CMK (cell line): ENCODE results near the gene NCOA1.
A peak's percentile ranks its signal among the peaks of the same experiment; 100 is the strongest.
"Not testable (repeated sequence)": the region's sequence is repeated elsewhere in the genome, so short reads cannot be mapped to it uniquely, and the experiment has no call there.

ENCODE experiments used
- DNase-seq: peaks from one replicate; pipeline ENCODE4 v3.0.0-alpha.2; 2010; ENCODE audit warnings: low read depth

Gene NCOA1

GRCh38 chr2:24579053-24579803, 88.2 kb downstream of the NCOA1 start:
- no peak for DNase-seq

DNA sequence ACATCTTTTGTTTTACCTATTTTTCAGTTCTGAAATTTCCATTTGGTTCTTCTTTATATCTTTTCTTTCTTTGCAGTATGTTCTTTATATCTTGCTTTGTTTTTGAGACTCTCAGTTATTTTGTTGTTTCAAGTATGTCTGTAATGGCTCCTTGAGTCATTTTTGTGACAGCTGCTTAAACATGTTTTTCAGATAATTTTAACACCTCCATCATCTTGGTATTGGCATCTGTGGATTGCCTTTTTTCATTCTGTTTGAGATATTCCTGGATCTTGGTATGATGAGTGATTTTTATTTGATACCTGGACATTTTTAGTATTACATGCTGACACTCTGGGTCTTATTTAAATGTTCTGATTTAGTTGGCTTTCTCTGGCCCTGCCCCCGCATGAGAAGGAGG, 89.5 kb downstream of the NCOA1 start:
- no peak for DNase-seq

GRCh38 chr2:24581971-24582370, 90.9 kb downstream of the NCOA1 start:
- not testable (repeated sequence) for DNase-seq

GRCh38 chr2:24586955-24587354, 95.9 kb downstream of the NCOA1 start:
- no peak for DNase-seq

DNA sequence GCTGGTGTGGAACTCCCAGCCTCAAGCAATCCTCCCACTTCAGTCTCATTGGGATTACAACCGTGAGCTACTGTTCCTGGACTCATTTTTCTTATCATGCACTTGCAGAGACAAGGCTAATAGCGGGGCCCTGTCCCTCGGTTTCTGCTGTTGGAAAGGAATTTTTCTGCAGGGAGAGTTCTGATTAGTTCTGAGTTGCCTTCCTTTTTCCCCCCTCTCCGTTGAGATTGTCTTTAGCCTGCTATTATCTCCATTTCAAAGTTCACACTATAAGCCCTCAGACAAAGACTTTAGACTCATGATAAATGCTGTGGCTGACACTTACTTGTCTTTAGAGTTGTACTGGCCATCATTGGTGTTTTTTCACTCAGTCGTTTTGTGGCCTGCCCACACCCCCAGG, 97.2 kb downstream of the NCOA1 start:
- DNase-seq: no peak

DNA sequence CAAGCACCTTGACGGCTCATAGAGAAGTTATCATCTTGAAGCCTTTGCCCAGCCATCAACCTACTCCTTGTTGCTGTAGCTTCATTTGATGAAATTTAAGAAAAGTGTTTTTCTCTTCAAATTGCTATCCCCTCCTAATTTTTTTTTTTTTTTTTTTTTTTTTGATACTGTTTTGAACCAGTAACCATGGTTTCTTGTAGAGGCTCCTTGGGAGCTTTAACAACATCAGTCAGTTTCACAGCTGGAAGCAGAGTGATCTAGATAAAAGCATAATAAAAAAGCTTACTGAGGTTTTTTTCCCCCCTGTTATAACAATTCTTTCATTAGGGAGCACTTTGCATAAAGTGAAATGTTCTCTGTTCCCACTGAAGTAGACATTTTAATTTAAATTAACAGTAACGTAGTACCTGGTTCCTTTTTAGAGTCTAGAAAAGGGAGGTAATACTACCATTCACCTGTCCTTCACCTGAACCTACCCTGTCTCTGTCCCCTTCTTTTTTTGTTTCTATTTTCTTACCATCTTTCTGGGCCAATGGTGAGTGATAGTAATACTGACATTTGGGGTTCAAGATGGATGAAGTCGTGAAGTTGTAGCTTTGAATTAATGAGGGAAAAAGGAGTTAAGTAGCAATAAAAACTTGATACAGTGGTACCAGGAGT, 101.5 kb downstream of the NCOA1 start:
- DNase-seq: no peak

DNA sequence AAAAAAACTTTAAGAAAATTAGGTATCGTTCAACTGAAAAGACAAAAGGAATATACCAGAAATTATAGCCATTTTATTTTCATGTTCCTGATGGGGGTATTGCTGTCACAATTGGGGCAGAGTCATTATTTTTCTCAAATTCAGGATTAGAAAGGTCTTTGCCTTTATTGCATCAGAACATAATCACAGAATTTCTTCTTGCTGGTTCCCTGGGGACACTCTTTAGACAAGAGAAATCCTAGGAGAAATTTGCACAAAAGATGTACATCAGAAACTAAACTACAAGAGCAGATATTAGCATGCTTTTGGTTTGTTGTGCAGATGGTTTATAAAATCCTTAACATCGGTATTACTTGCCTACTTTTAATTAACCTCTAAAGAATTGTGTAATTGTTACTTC, 103.2 kb downstream of the NCOA1 start:
- DNase-seq: no peak

DNA sequence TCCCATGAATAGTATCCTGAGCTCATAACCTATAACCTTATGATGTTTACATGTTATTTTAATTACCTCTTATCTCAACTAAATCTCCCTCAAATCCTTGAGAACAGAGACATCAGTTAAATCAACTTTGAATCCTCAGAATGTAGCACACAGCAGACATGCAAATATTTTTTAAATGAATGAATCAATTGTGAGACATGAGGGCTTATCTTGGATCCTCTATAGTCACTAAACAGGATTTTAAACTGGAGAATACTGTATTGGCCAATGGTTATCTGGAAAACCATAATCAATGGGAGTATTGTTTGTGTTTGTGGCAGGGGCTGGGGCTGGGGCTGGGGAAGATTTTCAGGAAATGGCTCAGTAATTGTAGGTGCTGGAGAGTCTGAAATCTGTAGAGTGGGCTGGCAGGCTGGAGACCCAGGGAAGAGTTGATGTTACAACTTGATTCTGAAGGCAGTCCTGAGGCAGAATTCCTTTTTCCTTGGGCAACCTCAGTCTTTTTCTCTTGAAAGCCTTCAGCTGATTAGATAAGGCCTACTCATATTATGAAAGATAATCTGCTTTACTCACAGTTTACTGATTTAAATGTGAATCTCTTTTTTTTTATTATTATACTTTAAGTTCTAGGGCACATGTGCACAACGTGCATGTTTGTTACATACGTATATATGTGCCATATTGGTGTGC, 106.3 kb downstream of the NCOA1 start:
- no peak for DNase-seq

GRCh38 chr2:24600140-24600539, 109.1 kb downstream of the NCOA1 start:
- DNase-seq: not testable (repeated sequence)

DNA sequence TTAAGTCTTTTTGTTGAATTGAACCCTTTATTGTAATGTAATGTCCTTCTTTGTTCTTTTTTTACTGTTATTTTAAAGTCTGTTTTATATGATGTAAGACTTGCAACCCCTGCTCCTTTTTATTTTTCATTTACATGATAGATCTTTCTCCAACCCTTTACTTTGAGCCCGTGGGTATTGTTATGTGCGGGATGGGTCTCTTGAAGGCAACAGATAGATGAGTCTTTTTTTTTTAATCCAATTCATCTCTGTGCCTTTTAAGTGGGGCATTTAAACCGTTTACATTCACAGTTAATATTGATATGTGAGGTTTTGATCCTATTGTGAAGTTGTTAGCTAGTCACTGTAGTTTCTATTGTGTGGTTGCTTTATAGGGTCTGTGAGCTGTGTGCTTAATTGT, 120.6 kb downstream of the NCOA1 start:
- DNase-seq: no peak

DNA sequence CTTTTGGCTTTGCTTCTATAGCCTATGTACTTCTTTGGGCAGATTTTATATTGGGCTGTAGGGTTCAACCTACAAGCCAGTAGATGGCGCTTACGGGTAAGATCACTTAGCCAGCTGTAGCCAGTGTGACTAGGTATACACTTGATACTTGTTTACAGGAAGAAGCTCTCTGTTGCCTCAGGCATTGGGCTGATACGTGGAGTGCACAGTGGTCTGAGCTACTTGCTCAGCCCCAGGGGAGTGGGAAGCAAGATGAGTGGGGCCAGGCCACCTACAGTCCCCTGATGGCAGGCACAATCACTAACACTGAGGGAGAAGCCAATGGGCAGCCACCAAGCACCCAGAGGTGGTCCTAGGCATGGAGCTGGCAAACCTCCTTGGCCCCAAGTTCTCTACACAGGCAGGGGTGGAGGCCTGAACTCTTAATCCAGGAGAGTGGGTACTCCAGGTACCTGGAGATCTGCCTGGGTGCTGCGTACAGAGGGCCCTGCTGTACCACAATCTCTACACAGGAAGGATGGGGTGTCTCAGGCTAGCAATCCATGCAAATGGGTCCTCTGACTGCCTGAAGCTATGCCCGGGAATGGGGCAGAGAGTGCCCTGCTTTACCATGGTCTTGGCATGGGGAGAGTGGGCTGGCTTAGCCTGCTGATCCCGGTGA, 122.2 kb downstream of the NCOA1 start:
- peak; percentile 12 for DNase-seq

GRCh38 chr2:24616616-24617015, 125.6 kb downstream of the NCOA1 start:
- no peak for DNase-seq

DNA sequence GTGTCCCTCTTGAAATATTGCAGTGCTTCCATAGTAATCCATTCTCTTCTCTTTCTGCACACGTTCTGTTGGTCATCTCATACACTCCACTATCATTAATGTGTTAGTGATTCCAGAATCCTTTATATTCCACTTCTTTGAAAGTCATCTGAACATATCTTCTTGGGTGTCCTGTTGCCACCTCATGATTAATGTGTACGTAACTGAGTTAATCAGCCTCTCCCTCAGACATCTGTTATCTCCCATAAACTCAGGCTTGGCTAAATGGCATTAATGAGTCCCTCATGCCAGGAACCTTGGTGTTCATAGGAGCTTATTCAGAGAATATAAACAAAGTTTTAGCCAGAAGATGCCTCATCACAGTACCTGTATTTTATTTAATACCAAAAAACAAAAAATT, 126.4 kb downstream of the NCOA1 start:
- DNase-seq: no peak

GRCh38 chr2:24618144-24618543, 127.1 kb downstream of the NCOA1 start:
- no peak for DNase-seq

GRCh38 chr2:24618680-24619079, 127.6 kb downstream of the NCOA1 start:
- DNase-seq: no peak

DNA sequence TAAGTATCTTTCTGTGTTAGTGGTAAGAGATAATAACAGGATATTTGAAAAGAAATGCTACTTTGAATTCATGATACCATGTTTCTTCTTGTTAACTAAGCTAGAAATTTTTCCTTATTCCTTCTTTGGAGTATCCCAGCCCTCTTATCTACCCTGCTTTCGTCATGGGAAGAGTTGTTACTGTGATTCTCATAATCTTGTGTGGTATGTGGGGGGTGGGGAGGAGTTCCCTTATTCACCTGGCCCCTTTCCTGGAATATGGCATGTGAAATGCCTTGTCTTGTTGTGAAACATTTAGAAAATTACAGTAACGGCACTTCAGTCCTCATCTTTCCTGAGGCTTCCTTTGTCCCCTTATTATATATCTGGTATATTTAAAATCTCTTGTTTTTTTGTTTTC, 129.9 kb downstream of the NCOA1 start:
- DNase-seq: no peak

GRCh38 chr2:24621779-24622538, 130.9 kb downstream of the NCOA1 start:
- no peak for DNase-seq

GRCh38 chr2:24623535-24623934, 132.5 kb downstream of the NCOA1 start:
- DNase-seq: peak; percentile 27

GRCh38 chr2:24625728-24626127, 134.7 kb downstream of the NCOA1 start:
- DNase-seq: no peak

DNA sequence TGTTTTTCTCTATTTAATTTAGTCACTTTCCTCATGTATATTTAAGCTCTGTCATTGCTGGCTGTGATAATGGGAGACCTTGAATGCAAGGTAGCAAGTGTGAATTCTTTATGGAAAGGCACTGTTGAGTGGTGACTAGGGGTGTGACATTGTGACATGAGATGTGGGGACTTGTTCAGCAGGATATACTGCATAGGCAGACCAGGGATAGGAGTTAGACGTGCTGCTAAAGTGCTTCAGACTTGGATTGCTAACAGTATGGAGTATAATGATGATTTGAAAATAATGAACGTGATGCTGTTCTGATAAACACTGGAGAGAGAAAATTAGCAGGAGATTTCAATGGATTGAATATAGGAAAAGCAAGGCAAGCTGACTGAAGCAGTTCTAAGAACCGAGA, 135.1 kb downstream of the NCOA1 start:
- DNase-seq: no peak

DNA sequence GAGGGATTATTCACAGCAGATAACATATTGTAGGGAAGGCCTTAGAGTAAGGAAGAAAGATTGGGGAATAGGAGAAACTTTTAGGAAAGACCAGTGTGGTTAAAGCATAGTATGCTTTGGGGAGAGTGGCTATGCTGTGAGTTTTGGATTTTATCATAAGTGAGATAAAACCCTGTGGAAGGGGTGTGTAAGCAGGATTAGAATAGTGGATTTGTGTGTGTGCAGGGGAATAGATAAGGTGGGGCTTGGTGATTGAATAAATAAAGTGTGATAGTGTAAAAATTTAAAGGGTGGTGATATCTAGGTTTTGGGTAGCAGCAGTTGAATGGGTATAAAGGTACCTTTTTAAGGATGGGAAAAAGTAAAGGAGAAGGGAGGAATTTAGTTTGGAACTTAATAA, 137.7 kb downstream of the NCOA1 start:
- no peak for DNase-seq

- no peak for DNase-seq
Observed at GRCh38 chr2:24632172-24632571, 141.1 kb downstream of the NCOA1 start.
